DND-41 (cell line): Measurements from ENCODE around the gene SHB.

Experiments
- ATAC-seq: fragments of 200-7000 bp; cut with Tn5 transposase; 3 replicates; pipeline ENCODE4 v1.9.1; 2021; ENCODE audit warnings: low read depth; ENCODE audit not compliant: insufficient read depth
- DNase-seq: peaks from one replicate; pipeline ENCODE4 v3.0.0-alpha.2; 2020
- H2AFZ ChIP-seq: 2 replicates; pipeline ENCODE4 v1.6.0; 2012; ENCODE audit warnings: low read depth, low read length
- H3K27ac ChIP-seq: 2 replicates; pipeline ENCODE4 v1.5.1; 2012; ENCODE audit warnings: low read length, inconsistent platforms
- H3K27me3 ChIP-seq: fragments of 200-600 bp; sonication (generic); 2 replicates; pipeline ENCODE4 v1.6.0; 2012; ENCODE audit warnings: low read length, mild to moderate bottlenecking, inconsistent platforms; ENCODE audit not compliant: insufficient read depth, poor library complexity
- H3K36me3 ChIP-seq: 2 replicates; pipeline ENCODE4 v1.5.1; 2012; ENCODE audit warnings: low read length, inconsistent platforms; ENCODE audit not compliant: insufficient read depth
- H3K4me1 ChIP-seq: 2 replicates; pipeline ENCODE4 v1.5.1; 2012; ENCODE audit warnings: mild to moderate bottlenecking, low read length; ENCODE audit not compliant: insufficient read depth
- H3K4me2 ChIP-seq: 2 replicates; pipeline ENCODE4 v1.6.0; 2012; ENCODE audit warnings: mild to moderate bottlenecking, moderate library complexity, low read length, inconsistent platforms; ENCODE audit not compliant: insufficient read depth
- H3K4me3 ChIP-seq, 2 experiments: fragments of 200-600 bp in 1 of 2; shearing (Covaris generic) in 1 of 2; 2 replicates each; pipeline ENCODE4 v1.5.1; 2012 to 2016; ENCODE audit warnings: inconsistent platforms in 2 of 2, low read length in 2 of 2, mild to moderate bottlenecking in 2 of 2, low read depth in 1 of 2, moderate library complexity in 1 of 2
- H3K79me2 ChIP-seq: 2 replicates; pipeline ENCODE4 v1.6.0; 2012; ENCODE audit warnings: low read length, inconsistent platforms; ENCODE audit not compliant: insufficient read depth
- H3K9ac ChIP-seq: 2 replicates; pipeline ENCODE4 v1.6.0; 2012; ENCODE audit warnings: low read depth, mild to moderate bottlenecking, inconsistent platforms, low read length, moderate library complexity
- H3K9me3 ChIP-seq: 2 replicates; pipeline ENCODE4 v1.5.1; 2012; ENCODE audit warnings: low read length, moderate library complexity, mild to moderate bottlenecking, inconsistent platforms; ENCODE audit not compliant: insufficient read depth, severe bottlenecking
- H4K20me1 ChIP-seq: 2 replicates; pipeline ENCODE4 v1.6.0; 2012; ENCODE audit warnings: low read length; ENCODE audit not compliant: insufficient read depth
- EZH2 ChIP-seq: IDR thresholded peaks from 3 replicates; pipeline ENCODE4 v1.6.1; 2012; ENCODE audit warnings: borderline replicate concordance, low read depth, mild to moderate bottlenecking, moderate library complexity, low read length, inconsistent platforms; ENCODE audit not compliant: severe bottlenecking
- TF ChIP-seq, protein P1 (sequence below): IDR thresholded peaks from 2 replicates; pipeline ENCODE4 v1.5.1; 2012; ENCODE audit warnings: borderline replicate concordance, low read length, moderate library complexity, mild to moderate bottlenecking; ENCODE audit not compliant: poor library complexity, severe bottlenecking; ENCODE audit errors: extremely low read depth

The SHB gene

DNA sequence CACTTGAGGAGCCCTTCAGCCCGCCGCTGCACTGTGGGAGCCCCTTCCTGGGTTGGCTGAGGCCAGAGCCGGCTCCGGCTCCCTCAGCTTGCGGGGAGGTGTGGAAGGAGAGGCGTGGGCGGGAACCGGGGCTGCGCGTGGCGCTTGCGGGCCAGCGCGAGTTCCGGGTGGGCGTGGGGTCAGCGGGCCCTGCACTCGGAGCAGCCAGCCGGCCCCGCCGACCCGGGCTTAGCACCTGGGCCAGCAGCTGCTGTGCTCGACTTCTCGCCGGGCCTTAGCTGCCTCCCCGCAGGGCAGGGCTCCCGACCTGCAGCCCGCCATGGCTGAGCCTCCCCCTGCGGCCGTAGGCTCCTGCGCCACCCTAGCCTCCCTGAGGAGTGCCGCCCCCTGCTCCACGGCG is 6.2 kb upstream of the SHB start:
- no peaks in the 10 kb centered on the region for H4K20me1 ChIP-seq
- DNase-seq (no peak), ATAC-seq (no peak)
- no peak overlapping the region for H3K9ac ChIP-seq
- H3K4me2 ChIP-seq: no peak overlapping the region
- no peak overlapping the region for H2AFZ ChIP-seq
- no peaks in the 10 kb centered on the region for H3K36me3 ChIP-seq
- H3K4me3 ChIP-seq: no peak overlapping the region
- H3K9me3 ChIP-seq: no peaks in the 10 kb centered on the region
- H3K4me1 ChIP-seq: no peaks in the 10 kb centered on the region
- no peak overlapping the region for H3K27ac ChIP-seq
- no peak for TF ChIP-seq EZH2
- TF ChIP-seq, protein P1, sequence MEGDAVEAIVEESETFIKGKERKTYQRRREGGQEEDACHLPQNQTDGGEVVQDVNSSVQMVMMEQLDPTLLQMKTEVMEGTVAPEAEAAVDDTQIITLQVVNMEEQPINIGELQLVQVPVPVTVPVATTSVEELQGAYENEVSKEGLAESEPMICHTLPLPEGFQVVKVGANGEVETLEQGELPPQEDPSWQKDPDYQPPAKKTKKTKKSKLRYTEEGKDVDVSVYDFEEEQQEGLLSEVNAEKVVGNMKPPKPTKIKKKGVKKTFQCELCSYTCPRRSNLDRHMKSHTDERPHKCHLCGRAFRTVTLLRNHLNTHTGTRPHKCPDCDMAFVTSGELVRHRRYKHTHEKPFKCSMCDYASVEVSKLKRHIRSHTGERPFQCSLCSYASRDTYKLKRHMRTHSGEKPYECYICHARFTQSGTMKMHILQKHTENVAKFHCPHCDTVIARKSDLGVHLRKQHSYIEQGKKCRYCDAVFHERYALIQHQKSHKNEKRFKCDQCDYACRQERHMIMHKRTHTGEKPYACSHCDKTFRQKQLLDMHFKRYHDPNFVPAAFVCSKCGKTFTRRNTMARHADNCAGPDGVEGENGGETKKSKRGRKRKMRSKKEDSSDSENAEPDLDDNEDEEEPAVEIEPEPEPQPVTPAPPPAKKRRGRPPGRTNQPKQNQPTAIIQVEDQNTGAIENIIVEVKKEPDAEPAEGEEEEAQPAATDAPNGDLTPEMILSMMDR: no peak
- no peaks in the 10 kb centered on the region for H3K27me3 ChIP-seq
- H3K79me2 ChIP-seq: no peaks in the 10 kb centered on the region

DNA sequence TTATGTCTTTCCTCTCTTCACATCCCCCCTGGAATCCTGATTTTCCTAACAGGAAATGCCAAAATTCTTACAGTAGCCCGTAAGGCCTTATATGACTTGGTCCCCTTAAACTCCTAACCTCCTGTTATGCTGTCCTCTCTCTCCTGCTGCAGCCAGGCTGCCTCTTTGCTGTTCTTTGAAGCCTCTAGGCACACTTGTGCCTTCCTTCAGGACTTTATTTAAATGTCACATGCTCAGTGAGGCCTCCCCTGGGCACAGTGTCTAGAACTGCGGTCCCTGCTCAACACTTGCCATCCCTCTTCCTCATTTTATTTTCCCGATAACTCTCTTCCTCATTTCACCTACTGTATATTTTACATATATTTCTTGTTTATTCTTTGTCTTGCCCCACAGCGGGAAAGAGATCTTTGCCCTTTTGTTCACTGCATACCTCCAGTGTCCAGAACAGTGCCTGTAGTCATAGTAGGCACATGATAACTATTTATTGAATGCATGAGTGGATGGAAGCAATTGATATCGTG is 5.5 kb upstream of the SHB start:
- Histone ChIP-seq H3K4me3 (no peak overlapping the region), H3K27ac (no peak overlapping the region), H4K20me1 (no peaks in the 10 kb centered on the region), H2AFZ (no peak overlapping the region), H3K4me2 (no peak overlapping the region), H3K79me2 (no peaks in the 10 kb centered on the region), H3K9me3 (no peaks in the 10 kb centered on the region), H3K36me3 (no peaks in the 10 kb centered on the region), H3K27me3 (no peaks in the 10 kb centered on the region), H3K4me1 (peaks cover 4% of the 10 kb centered on the region), H3K9ac (no peak overlapping the region)
- ATAC-seq (no peak), DNase-seq (no peak)
- no peak for TF ChIP-seq EZH2
- TF ChIP-seq, protein P1: no peak

DNA sequence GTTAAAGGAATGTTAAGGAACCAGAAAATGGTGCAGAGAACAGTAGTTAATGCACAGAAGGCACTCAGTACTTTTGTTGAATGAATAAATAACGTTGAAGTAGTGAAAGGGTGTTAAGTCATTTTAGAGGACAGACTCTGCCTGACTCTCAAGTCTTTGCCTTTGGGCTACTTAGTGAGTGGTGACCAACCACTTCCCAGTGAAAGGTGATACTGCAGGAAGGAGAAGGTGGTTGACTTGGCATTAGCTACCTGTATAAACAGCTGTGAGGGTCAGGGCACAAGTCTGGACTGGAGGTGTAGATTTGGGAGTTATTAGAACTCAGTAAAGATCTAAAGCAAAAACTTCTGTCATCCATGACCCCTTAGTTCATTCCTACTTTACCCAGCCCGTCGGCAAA is 4.9 kb upstream of the SHB start:
- H3K9ac ChIP-seq: no peak overlapping the region
- H2AFZ ChIP-seq: no peak overlapping the region
- no peaks in the 10 kb centered on the region for H3K36me3 ChIP-seq

More for the DNA sequence above, 4.9 kb upstream of the SHB start:
- peaks cover 8% of the 10 kb centered on the region for H3K4me1 ChIP-seq
- H3K4me3 ChIP-seq: no peak overlapping the region
- no peak overlapping the region for H3K4me2 ChIP-seq
- no peaks in the 10 kb centered on the region for H3K9me3 ChIP-seq
- H3K27me3 ChIP-seq: peaks cover under 1% of the 10 kb centered on the region
- TF ChIP-seq, protein P1: no peak
- TF ChIP-seq EZH2: no peak
- DNase-seq (no peak), ATAC-seq (no peak)
- H3K79me2 ChIP-seq: no peaks in the 10 kb centered on the region
- no peak overlapping the region for H3K27ac ChIP-seq
- no peaks in the 10 kb centered on the region for H4K20me1 ChIP-seq
